HEK293T (cell line): ENCODE measurements around the gene CELF2.

ENCODE experiments used
- CTCF ChIA-PET: fragments of 350-600 bp; formaldehyde crosslinking; extraction: SDS; loops from one replicate; lab custom pipeline; 2021; ENCODE audit warnings: antibody characterized with exemption, inconsistent platforms; lab: Yijun Ruan, JAX
- POLR2A ChIA-PET: fragments of 350-600 bp; formaldehyde crosslinking; extraction: SDS; loops from one replicate; lab custom pipeline; 2020; ENCODE audit warnings: antibody characterized with exemption, inconsistent platforms; lab: Yijun Ruan, JAX
- DNase-seq: peaks from one replicate; pipeline ENCODE4 v3.0.0; 2012; ENCODE audit warnings: mixed read lengths; ENCODE audit errors: extremely low spot score
- ARNT ChIP-seq: fragments of 450-650 bp; IDR thresholded peaks from 2 replicates; pipeline ENCODE4 v1.6.1; 2017; ENCODE audit warnings: mild to moderate bottlenecking
- BHLHE40 ChIP-seq: fragments of 450-650 bp; IDR thresholded peaks from 2 replicates; pipeline ENCODE4 v1.6.1; 2016; ENCODE audit warnings: mild to moderate bottlenecking, moderate library complexity, borderline replicate concordance
- CTBP1 ChIP-seq: fragments of 450-650 bp; IDR thresholded peaks from 2 replicates; pipeline ENCODE4 v1.6.1; 2016; ENCODE audit warnings: borderline replicate concordance
- ELF4 ChIP-seq: fragments of 450-650 bp; IDR thresholded peaks from 2 replicates; pipeline ENCODE4 v1.6.1; 2017; ENCODE audit warnings: antibody characterized with exemption
- FOXA1 ChIP-seq: fragments of 450-650 bp; IDR thresholded peaks from 2 replicates; pipeline ENCODE4 v1.6.1; 2016; ENCODE audit warnings: mild to moderate bottlenecking
- FOXK2 ChIP-seq: fragments of 450-650 bp; IDR thresholded peaks from 2 replicates; pipeline ENCODE4 v1.6.1; 2016; ENCODE audit warnings: mild to moderate bottlenecking
- FOXM1 ChIP-seq: fragments of 450-650 bp; IDR thresholded peaks from 2 replicates; pipeline ENCODE4 v1.6.1; 2017; ENCODE audit warnings: mild to moderate bottlenecking, borderline replicate concordance
- HDGF ChIP-seq: fragments of 450-650 bp; IDR thresholded peaks from 2 replicates; pipeline ENCODE4 v1.6.1; 2017; ENCODE audit warnings: antibody characterized with exemption, borderline replicate concordance
- L3MBTL2 ChIP-seq: fragments of 450-650 bp; conservative IDR thresholded peaks from 2 replicates; pipeline ENCODE4 v1.6.1; 2016; ENCODE audit warnings: mild to moderate bottlenecking
- LEF1 ChIP-seq: fragments of 450-650 bp; IDR thresholded peaks from 2 replicates; pipeline ENCODE4 v1.6.1; 2017; ENCODE audit warnings: mild to moderate bottlenecking, borderline replicate concordance
- NFRKB ChIP-seq: fragments of 450-650 bp; IDR thresholded peaks from 2 replicates; pipeline ENCODE4 v1.6.1; 2016; ENCODE audit warnings: mild to moderate bottlenecking, moderate library complexity
- PKNOX1 ChIP-seq: fragments of 450-650 bp; IDR thresholded peaks from 2 replicates; pipeline ENCODE4 v1.6.1; 2016
- SP1 ChIP-seq: fragments of 450-650 bp; IDR thresholded peaks from 2 replicates; pipeline ENCODE4 v1.6.1; 2017
- SUZ12 ChIP-seq: fragments of 450-650 bp; IDR thresholded peaks from 2 replicates; pipeline ENCODE4 v1.6.1; 2016; ENCODE audit warnings: mild to moderate bottlenecking
- TARDBP ChIP-seq: fragments of 450-650 bp; IDR thresholded peaks from 2 replicates; pipeline ENCODE4 v1.6.1; 2016
- ZNF384 ChIP-seq: fragments of 450-650 bp; IDR thresholded peaks from 2 replicates; pipeline ENCODE4 v1.6.1; 2016

CELF2 gene

GRCh38 chr10:11214407-11214806, 196.7 kb downstream of the CELF2 start:
- TF ChIP-seq LEF1 (no peak), PKNOX1 (no peak), ARNT (no peak), SP1 (no peak), BHLHE40 (no peak), NFRKB (no peak), FOXA1 (no peak), FOXM1 (no peak), CTBP1 (no peak), ELF4 (no peak), ZNF384 (no peak), HDGF (no peak), FOXK2 (no peak), L3MBTL2 (no peak)
- POLR2A ChIA-PET: no interaction called here
- CTCF ChIA-PET: no interaction called here
- no peak for DNase-seq

GRCh38 chr10:11215471-11215870, 197.8 kb downstream of the CELF2 start:
- DNase-seq: no peak
- ChIA-PET CTCF (no interaction called here), POLR2A (no interaction called here)
- TF ChIP-seq NFRKB: no peak
- TF ChIP-seq BHLHE40: no peak
- no peak for TF ChIP-seq CTBP1
- no peak for TF ChIP-seq FOXK2
- TF ChIP-seq SP1: no peak
- TF ChIP-seq LEF1: no peak

- ChIA-PET POLR2A (no interaction called here), CTCF (interaction anchor here (0.6 to 0.7 kb wide), 2 partner anchors 10 to 591 kb away, joined by 3 read pairs; no protein-coding TSS in a partner anchor)
- no peak for TF ChIP-seq NFRKB
- no peak for TF ChIP-seq TARDBP
- TF ChIP-seq FOXK2: no peak
- no peak for TF ChIP-seq SP1
- TF ChIP-seq L3MBTL2: no peak
- no peak for TF ChIP-seq ARNT
- TF ChIP-seq CTBP1: no peak
- TF ChIP-seq ELF4: no peak
- TF ChIP-seq HDGF: no peak
- no peak for TF ChIP-seq SUZ12
- TF ChIP-seq BHLHE40: no peak
- TF ChIP-seq FOXM1: no peak
- no peak for TF ChIP-seq ZNF384
- TF ChIP-seq LEF1: no peak
- no peak for TF ChIP-seq FOXA1
- TF ChIP-seq PKNOX1: no peak
- DNase-seq: no peak
These were observed 199.8 kb downstream of the CELF2 start for GRCh38 chr10:11217521-11217920.

- ChIA-PET POLR2A (no interaction called here), CTCF (no interaction called here)
- DNase-seq: no peak
- TF ChIP-seq NFRKB (no peak), ZNF384 (no peak), ELF4 (no peak), L3MBTL2 (no peak), PKNOX1 (no peak), HDGF (no peak), ARNT (no peak), FOXM1 (no peak)
These were observed 200.7 kb downstream of the CELF2 start for GRCh38 chr10:11218395-11218794.

GRCh38 chr10:11219431-11219830, 201.8 kb downstream of the CELF2 start:
- no peak for DNase-seq
- ChIA-PET CTCF (no interaction called here), POLR2A (no interaction called here)
- TF ChIP-seq ARNT: no peak

- ChIA-PET CTCF (no interaction called here), POLR2A (interaction anchor here (0.7 kb wide), 1 partner anchor 237 kb away, joined by 3 read pairs; no protein-coding TSS in a partner anchor)
- TF ChIP-seq L3MBTL2 (no peak), TARDBP (no peak)
- no peak for DNase-seq
These were observed 205.4 kb downstream of the CELF2 start for GRCh38 chr10:11223081-11223480.

GRCh38 chr10:11223507-11224140, 206.0 kb downstream of the CELF2 start:
- no peak for DNase-seq
- ChIA-PET POLR2A (no interaction called here), CTCF (no interaction called here)
- TF ChIP-seq BHLHE40: no peak
- no peak for TF ChIP-seq CTBP1
- no peak for TF ChIP-seq FOXK2
- TF ChIP-seq SP1: no peak
- no peak for TF ChIP-seq SUZ12
- no peak for TF ChIP-seq TARDBP
- TF ChIP-seq FOXA1: no peak
- no peak for TF ChIP-seq LEF1
- no peak for TF ChIP-seq FOXM1
- no peak for TF ChIP-seq HDGF
- no peak for TF ChIP-seq NFRKB
- TF ChIP-seq PKNOX1: no peak
